HepG2 (cell line): ENCODE data around the gene LATS1. TPM values are rescaled to one million over a fixed set of nuclear protein-coding genes. Genes with fewer than 3 reads are reported as not detected.

Source experiments
- CBX1 ChIP-seq: IDR thresholded peaks from one replicate; pipeline ENCODE4 v1.6.1; 2016; ENCODE audit warnings: antibody characterized with exemption, low read depth
- CERS6 ChIP-seq: sonication (generic); formaldehyde crosslinking; IDR thresholded peaks from 2 replicates; pipeline ENCODE4 v1.5.0; 2020; ENCODE audit warnings: missing genetic modification reagents
- FOXP1 ChIP-seq, 2 experiments: fragments of 450-650 bp in 1 of 2; IDR thresholded peaks; 2 replicates each; pipeline ENCODE4 v1.6.1; 2017 to 2018; ENCODE audit warnings: antibody characterized with exemption in 1 of 2
- HNRNPL ChIP-seq: fragments of 200-400 bp; formaldehyde crosslinking; IDR thresholded peaks from 2 replicates; pipeline ENCODE4 v1.6.1; 2017; ENCODE audit warnings: mild to moderate bottlenecking, low read depth, low read length
- KLF9 ChIP-seq: IDR thresholded peaks from 2 replicates; pipeline ENCODE4 v1.6.1; 2016; ENCODE audit warnings: low read depth
- KMT2B ChIP-seq: IDR thresholded peaks from 2 replicates; pipeline ENCODE4 v1.6.1; 2016; ENCODE audit warnings: missing genetic modification reagents, missing compliant biosample characterization
- NFAT5 ChIP-seq: sonication (generic); formaldehyde crosslinking; IDR thresholded peaks from 2 replicates; pipeline ENCODE4 v1.4.0; 2020; ENCODE audit warnings: missing genetic modification reagents
- NFIB ChIP-seq: sonication (generic); formaldehyde crosslinking; IDR thresholded peaks from 2 replicates; pipeline ENCODE4 v1.9.0; 2021; ENCODE audit warnings: missing genetic modification reagents, mild to moderate bottlenecking, borderline replicate concordance
- SIX4 ChIP-seq: sonication (generic); formaldehyde crosslinking; IDR thresholded peaks from 2 replicates; pipeline ENCODE4 v1.4.0; 2020; ENCODE audit warnings: missing genetic modification reagents
- ZBTB44 ChIP-seq: sonication (generic); formaldehyde crosslinking; IDR thresholded peaks from 2 replicates; pipeline ENCODE4 v1.4.0; 2020; ENCODE audit warnings: missing genetic modification reagents
- ZFP90 ChIP-seq: sonication (generic); formaldehyde crosslinking; IDR thresholded peaks from 2 replicates; pipeline ENCODE4 v1.8.0; 2022; ENCODE audit warnings: missing genetic modification reagents, mild to moderate bottlenecking, inconsistent platforms, borderline replicate concordance
- ZNF20 ChIP-seq: sonication (generic); formaldehyde crosslinking; IDR thresholded peaks from 2 replicates; pipeline ENCODE4 v1.4.0; 2020; ENCODE audit warnings: mild to moderate bottlenecking, moderate library complexity, missing genetic modification reagents
- ZNF275 ChIP-seq: sonication (generic); formaldehyde crosslinking; IDR thresholded peaks from 2 replicates; pipeline ENCODE4 v1.8.0; 2022; ENCODE audit warnings: missing genetic modification reagents, mild to moderate bottlenecking, inconsistent platforms, borderline replicate concordance
- ZNF34 ChIP-seq: sonication (generic); formaldehyde crosslinking; IDR thresholded peaks from 2 replicates; pipeline ENCODE4 v1.4.0; 2020; ENCODE audit warnings: mild to moderate bottlenecking, missing genetic modification reagents, borderline replicate concordance
- ZNF430 ChIP-seq: sonication (generic); formaldehyde crosslinking; IDR thresholded peaks from 2 replicates; pipeline ENCODE4 v1.9.0; 2021; ENCODE audit warnings: mild to moderate bottlenecking, missing genetic modification reagents
- ZNF512 ChIP-seq: sonication (generic); formaldehyde crosslinking; IDR thresholded peaks from 2 replicates; pipeline ENCODE4 v1.4.0; 2020; ENCODE audit warnings: mild to moderate bottlenecking, missing genetic modification reagents
- ZNF562 ChIP-seq: sonication (generic); formaldehyde crosslinking; IDR thresholded peaks from 2 replicates; pipeline ENCODE4 v1.8.0; 2022; ENCODE audit warnings: missing genetic modification reagents, borderline replicate concordance
- polyA plus RNA-seq, 8 experiments: library from polyadenylated mRNA; depleted of rRNA in 3 of 8; stranded (reverse) in 7 of 8; unstranded in 1 of 8; fragments of >200 nt; fragmentation: Illumina TruSeq in 4 of 8; extraction: Trizol in 4 of 8; gene quantifications; 2 replicates each; pipeline versions ENCODE4 v1.2.1 to v1.2.3, GENCODE V29; 2011 to 2016; ENCODE audit warnings: low read depth in 4 of 8, missing spikeins in 1 of 8, mixed read lengths in 1 of 8; ENCODE audit not compliant: insufficient read depth in 1 of 8
- total RNA-seq, 5 experiments: library from RNA; depleted of rRNA; stranded (reverse); fragments of >200 nt; fragmentation: Illumina TruSeq; extraction: Trizol; gene quantifications; 2 replicates each; pipeline ENCODE4 v1.2.3, GENCODE V29; 2016; ENCODE audit warnings: low read depth in 1 of 5

LATS1 gene
- total and polyA plus RNA-seq, 2 of the 13 experiments (the other 11 are each of a cell fraction or from before 2014, with no cell fraction given): 9.9 to 12.6 TPM

- TF ChIP-seq HNRNPL: 0 out of 2 replicates have a peak, but pooled peaks have one; percentile 32
- TF ChIP-seq KLF9 (CRISPR knock-in tag): no peak
- peak; percentile 84; the same call in 1 of the 2 replicates for TF ChIP-seq NFAT5 (CRISPR knock-in tag)
- peak; percentile 97 for TF ChIP-seq ZNF430 (CRISPR knock-in tag)
- TF ChIP-seq ZNF20 (CRISPR knock-in tag): no peak
- TF ChIP-seq ZBTB44 (CRISPR knock-in tag): peak; percentile 69
- TF ChIP-seq NFIB (CRISPR knock-in tag): peak; percentile 66; the same call in 1 of the 2 replicates
- TF ChIP-seq CERS6 (CRISPR knock-in tag): 0 out of 2 replicates have a peak, but pooled peaks have one; percentile 23
- no peak for TF ChIP-seq SIX4 (CRISPR knock-in tag)
- TF ChIP-seq ZNF275 (CRISPR knock-in tag): peak; percentile 77; the same call in 1 of the 2 replicates
- peak; percentile 17; the same call in 1 of the 2 replicates for TF ChIP-seq ZFP90 (CRISPR knock-in tag)
- peak; percentile 97 for TF ChIP-seq CBX1
- TF ChIP-seq ZNF512: 0 out of 2 replicates have a peak, but pooled peaks have one; percentile 27
- TF ChIP-seq FOXP1 (IDR thresholded peaks at IDR 0.05): no peak
- no peak for TF ChIP-seq FOXP1 (CRISPR knock-in tag; IDR thresholded peaks at IDR 0.05)
- TF ChIP-seq ZNF34: 0 out of 2 replicates have a peak, but pooled peaks have one; percentile 76
- TF ChIP-seq KMT2B (CRISPR knock-in tag): peak; percentile 99
- no peak for TF ChIP-seq ZNF562 (CRISPR knock-in tag)
Observed at GRCh38 chr6:149717588-149718458, at the start of gene LATS1 (continued).
